OCI-LY1 (cell line): ENCODE results near the gene KREMEN1.

Source experiments
- CTCF ChIP-seq: fragments of 200-600 bp; sonication (generic), shearing (Covaris generic); IDR thresholded peaks from 2 replicates; pipeline ENCODE4 v1.5.1; 2017; ENCODE audit warnings: mild to moderate bottlenecking, antibody characterized with exemption, low read length, moderate library complexity, mixed read lengths
- EZH2 ChIP-seq: fragments of 200-600 bp; sonication (generic), shearing (Covaris generic); IDR thresholded peaks from 2 replicates; pipeline ENCODE4 v1.8.0; 2017; ENCODE audit warnings: borderline replicate concordance, mixed run types, mild to moderate bottlenecking, antibody characterized with exemption, low read length, moderate library complexity, mixed read lengths

- TF ChIP-seq CTCF (no peak), EZH2 (no peak)
These were observed 111.4 kb downstream of the KREMEN1 start for GRCh38 chr22:29183971-29184848.
